Stimulated activated CD8-positive, alpha-beta memory T cell treated with anti-CD3 and anti-CD28 coated beads, Interleukin-15, amount 100 ng/mL, for 4 hours (primary cell): Measurements from ENCODE around the gene HRH1.
"Not testable (repeated sequence)": the region's sequence is repeated elsewhere in the genome, so short reads cannot be mapped to it uniquely, and the experiment has no call there.

Experiments used
- DNase-seq, 2 donors: peaks; one replicate each; pipeline ENCODE4 v3.0.0-alpha.2; 2020; ENCODE audit warnings: low read depth in 2 of 2

Gene HRH1, protein sequence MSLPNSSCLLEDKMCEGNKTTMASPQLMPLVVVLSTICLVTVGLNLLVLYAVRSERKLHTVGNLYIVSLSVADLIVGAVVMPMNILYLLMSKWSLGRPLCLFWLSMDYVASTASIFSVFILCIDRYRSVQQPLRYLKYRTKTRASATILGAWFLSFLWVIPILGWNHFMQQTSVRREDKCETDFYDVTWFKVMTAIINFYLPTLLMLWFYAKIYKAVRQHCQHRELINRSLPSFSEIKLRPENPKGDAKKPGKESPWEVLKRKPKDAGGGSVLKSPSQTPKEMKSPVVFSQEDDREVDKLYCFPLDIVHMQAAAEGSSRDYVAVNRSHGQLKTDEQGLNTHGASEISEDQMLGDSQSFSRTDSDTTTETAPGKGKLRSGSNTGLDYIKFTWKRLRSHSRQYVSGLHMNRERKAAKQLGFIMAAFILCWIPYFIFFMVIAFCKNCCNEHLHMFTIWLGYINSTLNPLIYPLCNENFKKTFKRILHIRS

DNA sequence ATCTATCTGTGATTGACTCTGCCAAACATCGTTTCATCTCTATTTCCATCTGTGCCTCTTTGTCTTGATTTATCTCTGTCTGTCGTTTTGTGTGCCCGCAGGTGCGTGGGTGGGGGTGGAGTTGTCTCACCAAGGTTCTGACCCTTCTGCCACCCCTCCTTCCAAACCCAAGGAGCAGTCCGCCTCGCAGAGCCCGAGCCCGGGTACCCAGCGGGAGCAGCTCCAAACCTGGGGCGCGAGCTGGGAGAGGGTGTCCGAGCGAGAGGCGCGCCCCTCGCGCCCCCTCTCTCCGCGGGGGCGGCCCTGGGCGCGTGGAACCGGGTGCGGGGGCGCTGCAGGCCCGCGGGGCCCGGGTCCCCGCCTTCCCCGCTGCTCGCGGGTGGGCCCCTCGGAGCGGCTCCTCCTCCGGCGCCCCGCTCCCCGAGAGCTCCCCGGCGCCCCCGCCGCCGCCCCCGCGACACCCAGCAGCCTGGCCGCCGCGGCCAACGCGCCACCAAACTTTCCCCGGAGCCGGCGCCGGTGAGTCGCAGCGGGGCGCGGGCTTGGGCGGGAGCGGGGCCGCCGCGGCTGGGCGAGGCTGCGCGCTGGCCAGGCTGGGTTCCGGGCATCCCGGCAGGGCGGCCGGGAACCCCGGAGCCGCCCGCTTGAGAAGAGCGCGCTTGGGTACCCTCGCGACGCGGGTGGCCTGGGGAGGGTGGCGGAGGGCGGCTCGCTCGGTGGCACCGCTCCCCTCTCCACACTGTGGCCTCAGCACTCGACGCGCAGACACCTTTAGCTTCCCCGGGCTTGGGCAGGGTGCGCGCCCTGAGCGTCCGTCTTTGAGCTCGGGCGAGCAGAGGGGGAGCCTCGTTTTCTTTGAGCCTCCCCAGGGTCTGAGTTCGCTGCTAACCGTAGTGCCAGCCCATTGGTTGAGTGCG, at the start of gene HRH1:
TSS of gene HRH1 (plus strand) at position 458 of the 917 bp plus-strand sequence. CDS start 104,545 bp downstream, outside the sequence.
- DNase-seq, result peak in 1 of 2 donors; percentile 24

DNA sequence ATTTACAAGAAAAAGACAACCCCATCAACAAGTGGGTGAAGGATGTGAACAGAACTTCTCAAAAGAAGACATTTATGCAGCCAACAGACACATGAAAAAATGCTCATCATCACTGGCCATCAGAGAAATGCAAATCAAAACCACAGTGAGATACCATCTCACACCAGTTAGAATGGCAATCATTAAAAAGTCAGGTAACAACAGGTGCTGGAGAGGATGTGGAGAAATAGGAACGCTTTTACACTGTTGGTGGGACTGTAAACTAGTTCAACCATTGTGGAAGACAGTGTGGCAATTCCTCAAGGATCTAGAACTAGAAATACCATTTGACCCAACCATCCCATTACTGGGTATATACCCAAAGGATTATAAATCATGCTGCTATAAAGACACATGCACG, 41.0 kb upstream of the HRH1 start:
- not testable (repeated sequence) for DNase-seq

DNA sequence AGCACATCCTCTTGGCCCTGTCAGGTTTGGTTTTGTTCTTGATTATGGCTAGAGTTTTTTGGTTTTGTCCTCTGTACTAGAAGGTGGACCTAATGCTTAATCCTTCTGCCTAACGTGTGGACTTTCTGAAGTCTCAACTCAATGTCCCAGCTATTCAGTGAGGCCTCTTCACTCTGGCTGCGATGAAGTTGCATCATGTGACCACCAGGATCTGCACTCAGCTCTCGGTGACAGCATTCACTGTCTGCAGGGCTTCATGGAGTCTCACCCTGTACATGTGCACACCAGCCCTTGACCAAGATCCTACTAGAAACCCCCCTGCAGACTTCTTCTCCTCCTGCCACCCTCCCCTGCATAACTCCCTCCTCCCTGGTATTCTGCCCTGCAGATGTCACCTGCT, 38.7 kb upstream of the HRH1 start:
- DNase-seq, result no peak

DNA sequence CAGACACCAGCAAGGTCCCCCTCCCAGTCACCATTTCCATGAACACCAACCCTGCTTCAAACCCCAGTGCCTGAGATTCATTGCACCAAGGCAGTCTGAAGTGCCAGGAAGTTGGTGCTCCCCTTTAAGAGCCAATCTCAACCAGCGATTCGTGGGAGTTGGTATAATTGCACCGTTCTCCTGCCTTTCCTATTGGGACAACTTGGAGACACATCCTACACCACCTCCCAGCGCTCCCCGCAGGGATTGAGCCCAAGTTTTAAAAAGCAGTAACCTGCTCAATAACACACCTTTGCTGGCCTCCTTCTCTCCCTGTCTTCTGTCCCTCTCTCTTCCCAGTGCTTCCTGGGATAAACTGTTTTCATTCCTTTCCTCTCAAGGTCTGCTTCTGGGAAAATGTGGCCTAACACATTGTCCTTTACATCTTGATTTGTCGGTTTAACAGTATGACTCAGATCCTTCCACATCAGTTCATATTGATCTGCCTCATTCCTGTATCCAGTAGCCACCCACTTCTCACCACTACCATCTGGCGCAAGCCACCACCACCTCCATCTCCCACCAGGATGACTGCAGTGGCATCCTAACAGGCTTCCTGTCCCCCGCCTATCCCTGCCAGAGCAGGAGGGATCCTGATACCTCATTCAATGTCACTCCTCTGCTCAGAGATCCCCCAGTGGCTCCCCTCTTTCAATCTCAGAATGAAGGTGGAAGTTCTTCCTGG, 37.8 kb upstream of the HRH1 start:
- no peak for DNase-seq

DNA sequence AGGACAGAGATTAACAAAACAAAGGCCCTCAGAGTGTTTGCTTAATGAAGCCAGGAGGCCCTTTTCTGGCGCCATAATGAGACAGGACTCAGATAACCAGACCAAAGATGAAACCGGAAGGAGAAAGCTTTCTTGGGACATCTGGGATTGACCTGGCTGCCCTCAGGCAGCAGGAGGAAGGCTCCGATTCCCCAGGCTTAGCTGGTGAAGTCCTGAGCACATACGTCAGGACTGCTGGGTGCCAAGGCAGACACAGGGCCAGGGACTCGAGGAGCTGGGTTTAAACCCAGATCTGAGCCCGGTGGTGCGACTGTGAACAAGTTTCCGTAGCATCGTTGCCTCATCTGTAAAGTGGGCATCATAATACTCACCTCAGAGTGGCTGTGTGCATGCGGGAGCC, 36.7 kb upstream of the HRH1 start:
- no peak for DNase-seq

DNA sequence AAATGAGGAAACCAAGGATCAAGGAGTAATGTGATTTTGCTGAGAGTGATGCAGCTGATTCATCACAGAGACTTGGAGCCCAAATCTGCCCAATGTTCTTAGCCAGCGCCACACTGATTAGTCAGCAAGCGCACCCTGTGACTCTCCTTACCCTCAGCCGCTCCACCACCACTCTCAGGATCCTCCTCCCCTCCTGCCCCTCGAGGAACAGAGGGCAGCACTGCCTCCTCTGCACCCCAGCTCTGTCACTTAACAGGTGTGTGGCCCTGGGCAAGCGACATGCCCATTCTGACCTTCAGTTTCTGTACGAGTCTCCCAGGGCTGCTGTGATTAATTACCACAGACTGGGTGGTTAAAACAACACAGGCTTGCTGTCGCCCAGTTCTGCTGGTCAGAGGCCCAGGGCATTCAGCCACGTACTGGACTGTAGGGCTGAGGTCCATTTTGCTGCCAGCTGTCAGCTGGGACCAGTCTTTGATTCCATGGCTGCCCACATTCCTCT, 36.1 kb upstream of the HRH1 start:
- no peak for DNase-seq

DNA sequence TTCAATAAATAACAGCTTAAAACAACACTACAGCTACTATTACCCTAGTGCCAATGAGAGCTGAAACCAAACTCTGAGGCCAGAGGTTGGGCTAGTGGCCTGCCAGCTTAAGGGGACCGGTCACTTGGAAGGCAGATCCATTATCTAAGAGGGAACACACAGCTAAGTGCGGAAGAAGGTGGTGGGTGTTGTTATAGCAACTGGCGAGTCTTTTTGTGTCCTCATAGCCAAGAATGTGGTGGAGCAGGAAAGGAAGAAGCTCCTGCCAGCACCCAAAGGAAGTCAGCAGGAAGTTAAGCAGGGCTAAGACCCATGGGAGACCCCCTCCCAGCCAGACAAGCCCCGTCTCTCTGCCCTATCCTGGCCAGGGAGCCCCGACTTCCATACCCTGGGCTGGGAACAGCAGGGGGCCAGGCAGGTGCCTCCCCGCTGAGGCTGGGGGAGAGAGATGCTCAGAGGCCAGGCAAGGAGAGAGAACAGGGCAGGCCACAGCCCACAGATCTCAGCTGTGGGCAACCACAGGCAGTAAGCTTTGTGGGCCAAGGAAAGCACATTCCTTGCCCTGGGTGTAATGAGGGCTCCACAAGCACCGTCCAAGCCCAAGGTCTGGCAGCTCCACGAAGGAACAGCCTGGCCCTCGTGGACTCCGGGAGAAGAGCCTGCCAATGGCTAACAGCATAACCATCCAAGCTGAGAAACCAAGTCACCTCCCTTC, 34.0 kb upstream of the HRH1 start:
- DNase-seq, result no peak

DNA sequence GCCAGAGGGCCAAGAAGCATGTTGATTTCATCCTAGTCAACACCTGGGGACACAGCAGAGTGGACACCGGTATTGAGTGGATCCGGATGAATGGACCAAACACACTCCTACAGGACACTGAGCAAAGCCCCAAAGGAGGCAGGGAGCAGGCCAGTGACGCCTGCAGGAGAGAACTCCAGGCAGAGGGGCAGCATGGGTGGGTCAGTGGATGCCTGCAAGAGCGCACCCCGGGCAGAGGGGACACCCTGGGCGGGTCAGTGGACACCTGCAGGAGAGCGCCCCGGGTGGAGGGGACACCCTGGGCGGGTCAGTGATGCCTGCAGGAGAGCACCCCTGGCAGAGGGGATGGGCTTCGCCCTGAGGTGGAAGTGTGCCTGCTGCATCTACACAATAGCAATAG, 27.6 kb upstream of the HRH1 start:
- DNase-seq, result no peak

DNA sequence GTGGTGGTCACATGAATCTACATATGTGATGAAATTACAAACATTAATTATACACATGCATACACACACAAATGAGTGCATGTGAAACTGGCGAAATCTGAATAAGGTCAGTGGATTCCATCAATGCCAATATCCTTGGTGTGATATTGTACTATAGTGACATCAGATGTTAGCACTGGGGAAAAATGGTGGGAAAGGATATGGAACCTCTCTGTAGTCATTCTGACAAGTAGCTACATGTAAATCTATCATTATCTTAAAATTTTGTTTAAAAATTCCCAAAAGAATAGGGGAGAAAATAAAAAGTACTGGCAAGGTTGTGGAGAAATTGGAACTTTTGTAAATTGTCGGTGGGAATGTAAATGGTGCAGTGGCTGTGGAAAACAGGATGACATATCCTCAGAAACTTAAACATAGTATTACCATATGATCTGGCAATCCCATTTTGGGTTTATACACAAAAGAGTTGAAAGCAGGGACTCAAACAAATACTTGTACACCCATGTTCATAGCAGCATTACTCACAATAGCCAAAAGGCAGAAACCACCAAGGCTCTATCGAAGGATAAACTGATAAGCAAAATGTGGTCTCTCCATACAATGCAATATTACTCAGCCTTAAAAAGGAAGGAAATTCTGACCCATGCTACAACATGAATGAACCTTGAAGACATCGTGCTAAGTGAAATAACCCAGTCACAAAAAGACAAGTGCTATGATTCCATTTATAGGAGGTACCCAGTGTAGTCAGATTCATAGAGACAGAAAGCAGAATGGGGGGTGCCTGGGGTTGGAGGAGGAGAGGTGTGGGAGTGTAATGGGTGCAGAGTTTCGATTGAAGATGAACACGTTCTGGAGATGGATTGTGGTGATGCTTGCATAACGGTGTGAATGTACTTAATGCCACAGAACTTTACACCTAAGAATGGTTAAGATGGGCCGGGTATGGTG, 25.3 kb upstream of the HRH1 start:
- no peak for DNase-seq

DNA sequence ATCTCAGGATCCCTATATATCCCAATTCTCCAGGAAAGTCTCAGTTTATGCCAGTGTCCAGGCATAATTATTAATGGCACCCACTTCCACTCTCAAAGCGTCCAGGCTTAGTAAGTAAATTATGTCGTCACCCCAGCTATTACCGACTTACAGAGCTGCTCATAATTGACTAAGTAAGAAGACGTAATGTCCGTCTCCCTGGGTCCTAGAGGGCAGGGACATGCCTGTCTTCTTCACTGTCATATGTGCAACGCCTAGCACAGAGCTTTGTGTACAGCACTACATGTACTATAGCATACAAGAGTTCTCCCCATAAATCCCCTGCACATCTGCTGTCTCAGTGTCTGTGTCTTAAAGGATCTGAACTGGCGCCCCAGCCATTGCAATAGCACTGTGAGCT, 23.9 kb upstream of the HRH1 start:
- DNase-seq, result no peak

DNA sequence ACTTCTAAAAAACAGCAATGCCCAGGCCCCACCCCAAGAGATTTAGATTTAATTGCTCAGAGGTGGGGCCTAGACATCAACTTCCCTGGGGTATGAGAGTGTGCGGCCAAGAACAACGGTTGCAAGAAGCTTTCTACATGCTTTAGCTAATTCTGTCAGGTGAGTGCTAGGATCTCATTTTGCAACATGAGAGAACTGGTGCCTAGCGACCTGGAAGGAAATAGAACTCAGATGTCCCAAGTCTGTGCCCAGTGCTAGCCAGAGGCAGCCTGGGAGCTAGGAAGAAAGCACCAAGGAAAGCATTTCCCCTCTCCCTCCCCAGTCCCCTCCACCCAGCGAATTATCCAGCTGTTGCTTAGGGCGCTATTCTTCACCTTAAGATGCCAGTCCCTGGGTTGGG, 22.9 kb upstream of the HRH1 start:
- DNase-seq, result no peak

DNA sequence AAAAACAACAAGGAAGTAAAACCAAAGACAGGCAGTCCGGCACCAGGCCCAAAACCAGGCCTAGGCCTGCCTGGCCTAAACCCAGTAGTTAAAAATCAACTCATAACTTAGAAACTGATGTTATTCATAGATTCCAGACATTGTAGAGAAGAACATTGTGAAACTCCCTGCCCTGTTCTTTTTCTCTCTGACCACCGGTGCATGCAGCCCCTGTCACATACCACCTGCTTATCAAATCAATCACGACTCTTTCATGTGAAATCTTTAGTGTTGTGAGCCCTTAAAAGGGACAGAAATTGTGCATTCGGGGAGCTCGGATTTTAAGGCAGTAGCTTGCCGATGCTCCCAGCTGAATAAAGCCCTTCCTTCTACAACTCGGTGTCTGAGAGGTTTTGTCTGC, 22.4 kb upstream of the HRH1 start:
- not testable (repeated sequence) for DNase-seq

DNA sequence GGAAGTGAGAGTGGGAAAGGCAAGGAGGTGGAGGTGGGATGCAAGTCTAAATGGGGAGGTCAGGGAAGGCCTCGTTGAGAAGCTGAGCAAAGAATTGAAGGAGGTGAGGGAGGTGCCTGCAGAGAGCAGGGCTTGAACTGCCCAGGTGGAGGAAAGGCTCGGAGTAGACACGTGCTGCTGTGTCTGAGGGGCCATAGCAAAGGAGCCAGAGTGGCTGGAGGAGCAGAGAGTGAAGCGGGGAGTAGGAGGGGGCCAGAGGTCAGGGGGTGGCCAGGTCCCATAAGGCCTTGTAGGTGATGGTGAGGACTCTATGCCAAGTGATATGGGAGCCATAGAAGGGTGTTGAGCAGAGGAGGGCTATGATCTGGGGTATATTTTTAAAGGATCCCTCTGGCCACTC, 21.4 kb upstream of the HRH1 start:
- no peak for DNase-seq

DNA sequence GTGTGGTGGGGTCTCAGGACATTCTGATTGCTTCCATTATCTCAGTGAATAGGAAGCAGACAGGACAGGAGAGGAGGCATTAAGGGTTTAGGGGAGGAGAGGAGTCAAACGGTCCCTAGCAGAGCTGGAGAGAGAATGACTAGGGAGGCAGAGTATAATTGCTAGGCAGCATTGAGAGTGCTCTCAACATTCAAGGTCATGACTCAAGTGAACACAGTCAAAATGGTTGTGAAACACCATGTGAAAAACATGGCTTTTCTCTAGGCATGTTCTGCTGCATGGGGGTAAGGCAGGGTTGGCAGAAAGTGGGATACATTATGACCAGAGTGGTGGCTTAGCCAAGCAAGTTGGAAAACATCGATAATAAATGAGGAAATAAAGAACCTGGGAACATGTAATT, 19.5 kb upstream of the HRH1 start:
- no peak for DNase-seq

DNA sequence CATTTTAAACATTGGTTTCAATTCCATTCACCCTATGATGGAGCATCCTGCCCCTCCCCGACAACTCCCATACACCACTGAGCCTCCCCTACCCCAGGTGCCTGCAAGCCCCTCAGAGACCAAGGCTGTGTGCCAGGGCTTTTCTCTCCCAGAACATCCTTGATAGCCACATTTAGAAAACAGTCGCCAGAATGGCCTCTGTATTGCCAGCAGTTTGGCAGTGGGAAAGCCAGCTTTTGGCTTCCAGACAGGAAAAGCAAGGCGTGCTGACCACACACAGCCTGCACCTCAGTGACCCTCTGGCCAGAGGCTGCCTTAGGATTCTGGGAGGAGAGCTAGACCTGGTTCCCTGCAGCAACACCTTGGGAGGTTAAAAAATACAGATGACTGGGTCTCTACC, 18.2 kb upstream of the HRH1 start:
- DNase-seq, result no peak

DNA sequence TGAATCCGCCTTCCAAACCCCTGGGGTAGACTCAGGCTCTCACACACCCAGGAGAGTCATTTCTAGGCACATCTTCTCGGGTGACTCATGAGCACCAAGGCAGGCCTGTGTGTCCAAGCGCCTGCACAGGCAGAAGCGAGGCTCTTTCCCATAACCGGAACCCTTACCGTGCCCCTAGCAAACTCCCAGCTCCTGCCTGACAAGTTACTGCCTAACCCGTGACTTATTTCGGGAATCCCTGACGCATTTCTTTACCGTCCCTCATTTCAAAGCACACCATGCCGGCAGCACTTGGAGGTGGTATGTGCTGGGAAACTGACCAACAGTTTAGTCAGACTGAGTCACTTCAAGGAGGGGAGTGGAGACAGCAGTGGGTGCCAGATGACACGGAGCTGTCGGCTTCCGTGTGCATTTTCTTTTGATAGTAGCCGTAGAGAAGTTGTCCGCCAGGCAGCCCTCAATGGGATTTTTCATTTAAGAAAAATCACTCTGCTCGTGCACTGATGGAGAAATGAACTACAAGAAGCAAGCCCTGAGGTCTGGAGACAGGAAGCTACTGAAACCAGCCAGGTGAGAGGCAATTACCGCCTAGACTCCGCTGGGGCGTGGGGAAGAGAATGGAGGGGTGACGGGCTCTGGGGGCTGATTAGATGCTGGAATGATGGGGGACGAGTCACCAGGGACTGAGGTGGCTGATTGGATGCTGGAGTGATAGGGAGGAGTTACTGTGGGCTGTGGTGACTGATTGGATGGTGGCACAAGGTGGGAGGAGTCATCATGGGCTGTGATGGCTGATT, 17.3 kb upstream of the HRH1 start:
- no peak for DNase-seq

DNA sequence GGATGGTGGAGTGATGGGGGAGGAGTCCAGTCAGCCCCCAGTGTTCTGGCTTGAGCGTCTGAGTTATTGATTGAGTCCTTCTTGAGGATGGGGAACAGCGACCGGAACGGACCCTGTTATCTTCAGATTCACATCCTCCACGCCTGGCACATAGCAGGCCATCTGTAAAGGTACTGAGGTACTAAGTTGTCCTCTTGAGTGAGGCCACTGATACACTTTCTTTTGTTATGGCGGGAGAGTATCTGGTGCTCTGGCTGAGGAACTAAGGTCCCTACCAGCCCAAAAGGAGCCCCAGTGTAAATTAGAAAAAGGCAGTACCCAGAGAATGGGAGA, 16.7 kb upstream of the HRH1 start:
- no peak for DNase-seq

DNA sequence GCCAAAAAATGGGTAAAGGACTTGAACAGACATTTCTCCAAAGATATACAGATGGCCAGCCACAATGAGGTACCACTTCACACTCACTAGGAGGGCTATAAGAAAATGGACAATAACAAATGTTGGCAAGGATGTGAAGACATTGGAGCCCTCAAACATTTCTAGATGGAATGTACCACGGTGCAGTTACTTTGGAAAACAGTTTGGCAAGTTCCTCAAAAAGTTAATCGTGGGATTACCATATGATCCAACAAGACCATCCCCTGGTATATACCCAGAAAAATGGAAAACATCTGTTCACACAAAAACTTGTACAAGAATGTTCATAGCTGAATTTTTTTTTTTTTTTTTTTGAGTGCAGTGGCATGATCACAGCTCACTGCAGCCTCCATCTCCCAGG, 15.9 kb upstream of the HRH1 start:
- no peak for DNase-seq

DNA sequence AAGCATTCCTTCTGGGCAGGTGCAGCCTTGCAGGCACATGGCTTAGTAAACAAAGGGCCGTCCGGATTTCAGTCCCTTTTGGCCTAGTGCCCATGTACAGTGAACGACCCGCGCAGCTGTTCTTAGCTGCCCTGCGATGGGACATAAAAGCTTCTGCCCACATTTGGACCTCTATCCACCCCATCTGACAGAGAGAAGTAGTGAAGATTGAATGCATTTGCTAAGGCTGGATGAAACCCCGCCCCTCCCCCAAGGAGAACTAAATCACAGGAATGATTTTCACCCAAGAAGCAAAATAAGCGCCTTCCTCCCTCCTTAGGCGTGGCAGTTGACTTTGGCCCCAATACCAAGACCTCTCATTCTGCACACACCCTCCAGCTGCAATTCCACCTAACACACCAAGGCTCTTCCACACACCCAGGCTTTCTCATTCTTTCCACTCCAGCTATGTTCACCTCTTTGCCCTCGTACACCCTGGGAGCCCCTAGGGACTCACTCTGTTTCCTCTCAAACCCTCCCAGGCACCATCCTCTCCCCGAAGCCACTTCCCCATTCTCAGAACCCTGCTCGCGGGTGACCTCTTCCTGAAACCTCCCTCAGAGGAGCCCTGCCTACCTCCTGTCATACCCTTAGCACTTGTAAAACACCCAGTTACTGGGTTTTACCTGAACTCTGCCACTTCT, 14.1 kb upstream of the HRH1 start:
- no peak for DNase-seq
